ENCODE data around the gene ST8SIA4. TPM values are rescaled to one million over a fixed set of nuclear protein-coding genes. Genes with fewer than 3 reads are reported as not detected.

ST8SIA4 gene
- total RNA-seq, 2 donors from 2014 or later: 0.80 to 0.82 TPM

DNA sequence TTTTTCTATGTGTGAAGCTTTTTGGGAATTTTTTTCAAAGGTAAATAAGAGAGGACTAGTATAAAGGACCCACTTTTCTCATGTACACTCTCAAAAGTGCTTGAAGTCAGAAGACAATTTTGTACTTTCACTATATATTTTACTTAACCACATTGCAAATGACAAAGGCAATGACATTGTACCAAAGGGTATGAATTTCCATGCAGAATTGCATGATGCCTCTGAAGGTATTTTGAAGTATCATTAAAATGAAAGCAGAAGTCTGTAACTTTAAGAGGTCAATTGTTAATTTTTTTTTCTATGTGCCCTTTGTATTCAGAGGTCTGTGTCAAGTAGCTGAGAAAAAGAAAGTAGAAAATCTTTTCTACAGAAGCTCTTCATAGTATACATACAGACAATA is 84.7 kb downstream of the ST8SIA4 start:
- H3K27me3 ChIP-seq (replicated peaks; ENCODE audit: insufficient read depth): no peaks in the 10 kb centered on the region
- no peaks in the 10 kb centered on the region for H3K36me3 ChIP-seq
- no peak overlapping the region for H3K27ac ChIP-seq
- no peaks in the 10 kb centered on the region for H3K4me1 ChIP-seq (replicated peaks)
- no peak for TF ChIP-seq CTCF (IDR thresholded peaks at IDR 0.05)
- no peak for TF ChIP-seq POLR2AphosphoS5 (IDR thresholded peaks at IDR 0.05)
- no peak for TF ChIP-seq POLR2A (IDR thresholded peaks at IDR 0.05)
- no peak for DNase-seq (ENCODE audit: low spot score)
- intact Hi-C loops (cut with DNase I): no loop called here
- no peaks in the 10 kb centered on the region for H3K9me3 ChIP-seq
- H3K4me3 ChIP-seq: no peak overlapping the region

- Histone ChIP-seq H3K9me3 (no peaks in the 10 kb centered on the region), H3K27me3 (replicated peaks; ENCODE audit: insufficient read depth) (no peaks in the 10 kb centered on the region), H3K4me3 (no peak overlapping the region), H3K27ac (no peak overlapping the region), H3K4me1 (replicated peaks) (no peaks in the 10 kb centered on the region), H3K36me3 (no peaks in the 10 kb centered on the region)
- TF ChIP-seq POLR2AphosphoS5 (IDR thresholded peaks at IDR 0.05) (no peak), CTCF (IDR thresholded peaks at IDR 0.05) (no peak), POLR2A (IDR thresholded peaks at IDR 0.05) (no peak)
- intact Hi-C loops (cut with DNase I): no loop called here
- DNase-seq (ENCODE audit: low spot score): no peak
- 84% methylated on average over 2 of the region's 2 CpGs for WGBS
These were observed 99.7 kb downstream of the ST8SIA4 start for GRCh38 chr5:100803397-100803796.

GRCh38 chr5:100802208-100802607 is 100.9 kb downstream of the ST8SIA4 start:
- no peaks in the 10 kb centered on the region for H3K9me3 ChIP-seq
- intact Hi-C loops (cut with DNase I): no loop called here
- no peaks in the 10 kb centered on the region for H3K4me1 ChIP-seq (replicated peaks)
- no peaks in the 10 kb centered on the region for H3K27me3 ChIP-seq (replicated peaks; ENCODE audit: insufficient read depth)
- DNase-seq (ENCODE audit: low spot score): no peak
- no peak overlapping the region for H3K4me3 ChIP-seq
- WGBS: 78% methylated on average over 2 of the region's 2 CpGs
- no peak overlapping the region for H3K27ac ChIP-seq
- no peaks in the 10 kb centered on the region for H3K36me3 ChIP-seq
- TF ChIP-seq CTCF (IDR thresholded peaks at IDR 0.05): no peak
- TF ChIP-seq POLR2AphosphoS5 (IDR thresholded peaks at IDR 0.05): no peak
- TF ChIP-seq POLR2A (IDR thresholded peaks at IDR 0.05): no peak

GRCh38 chr5:100800562-100800961 is 102.5 kb downstream of the ST8SIA4 start:
- TF ChIP-seq CTCF (IDR thresholded peaks at IDR 0.05): no peak
- no peak for TF ChIP-seq POLR2A (IDR thresholded peaks at IDR 0.05)
- TF ChIP-seq POLR2AphosphoS5 (IDR thresholded peaks at IDR 0.05): no peak
- no peaks in the 10 kb centered on the region for H3K36me3 ChIP-seq
- WGBS: 82% methylated on average over 5 of the region's 5 CpGs

DNA sequence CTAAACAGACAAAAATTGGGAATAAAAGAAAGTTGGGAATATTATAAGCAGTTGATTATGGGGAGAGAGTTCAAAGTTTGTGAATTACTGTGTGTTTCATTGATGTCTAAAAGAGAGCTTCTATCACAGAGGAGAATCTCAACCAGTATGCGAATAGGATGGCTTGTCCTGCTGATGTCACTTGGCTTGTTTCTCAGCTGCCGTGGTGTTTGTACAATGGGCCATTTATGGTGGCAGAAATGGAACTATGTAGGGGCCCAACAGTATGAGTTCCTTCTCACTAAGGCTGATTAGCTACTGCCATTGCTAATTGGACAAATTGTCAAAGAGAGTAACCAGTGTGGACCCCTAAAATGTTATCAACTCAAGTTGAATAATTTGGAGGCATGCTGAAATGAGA is 103.9 kb downstream of the ST8SIA4 start:
- H3K36me3 ChIP-seq: no peaks in the 10 kb centered on the region
- no peaks in the 10 kb centered on the region for H3K27me3 ChIP-seq (replicated peaks; ENCODE audit: insufficient read depth)
- intact Hi-C loops (cut with DNase I): no loop called here
- WGBS: 83% methylated on average over 2 of the region's 2 CpGs
- H3K9me3 ChIP-seq: no peaks in the 10 kb centered on the region
- H3K4me1 ChIP-seq (replicated peaks): no peaks in the 10 kb centered on the region
- TF ChIP-seq POLR2AphosphoS5 (IDR thresholded peaks at IDR 0.05): no peak
- no peak for TF ChIP-seq CTCF (IDR thresholded peaks at IDR 0.05)
- no peak for TF ChIP-seq POLR2A (IDR thresholded peaks at IDR 0.05)
- DNase-seq (ENCODE audit: low spot score): no peak
- no peak overlapping the region for H3K4me3 ChIP-seq
- no peak overlapping the region for H3K27ac ChIP-seq

More at GRCh38 chr5:100800562-100800961, 102.5 kb downstream of the ST8SIA4 start:
- Histone ChIP-seq H3K27ac (no peak overlapping the region), H3K27me3 (replicated peaks; ENCODE audit: insufficient read depth) (no peaks in the 10 kb centered on the region), H3K9me3 (no peaks in the 10 kb centered on the region), H3K4me1 (replicated peaks) (no peaks in the 10 kb centered on the region), H3K4me3 (no peak overlapping the region)
- intact Hi-C loops (cut with DNase I): no loop called here
- no peak for DNase-seq (ENCODE audit: low spot score)
